Activated gamma-delta T cell treated with Interleukin-2 at 50 U/mL for 16 hours (primary cell): ENCODE results near the gene ASPHD2.
A peak's percentile ranks its signal among the peaks of the same experiment; 100 is the strongest.

ENCODE experiments used
- DNase-seq: peaks from one replicate; pipeline ENCODE4 v3.0.0-alpha.2; 2020

The ASPHD2 gene

GRCh38 chr22:26479043-26479791, 50.2 kb downstream of the ASPHD2 start:
- no peak for DNase-seq

GRCh38 chr22:26479792-26480610, 50.9 kb downstream of the ASPHD2 start:
- no peak for DNase-seq

GRCh38 chr22:26480611-26480932, 51.5 kb downstream of the ASPHD2 start:
- DNase-seq, result no peak

- no peak for DNase-seq
Observed at GRCh38 chr22:26481112-26481693, 52.1 kb downstream of the ASPHD2 start.

GRCh38 chr22:26481694-26482093, 52.6 kb downstream of the ASPHD2 start:
- no peak for DNase-seq

- DNase-seq, result no peak
Observed at GRCh38 chr22:26482161-26482560, 53.1 kb downstream of the ASPHD2 start.

GRCh38 chr22:26483043-26483438, 54.0 kb downstream of the ASPHD2 start:
- DNase-seq, result no peak

- peak; percentile 88 for DNase-seq
Observed at GRCh38 chr22:26483439-26484359, 54.6 kb downstream of the ASPHD2 start, which contains the start of the genes HPS4 and SRRD. TSS of gene HPS4 (minus strand) at chr22:26483783. CDS start at chr22:26481762, 2,021 bp downstream. TSS of gene SRRD (plus strand) at chr22:26483877. CDS start at chr22:26483891, 14 bp downstream.

GRCh38 chr22:26484360-26484706, 55.3 kb downstream of the ASPHD2 start:
- DNase-seq, result no peak

- DNase-seq, result no peak
Observed at GRCh38 chr22:26485013-26485412, 56.0 kb downstream of the ASPHD2 start.

GRCh38 chr22:26485806-26486390, 56.8 kb downstream of the ASPHD2 start:
- DNase-seq, result no peak

GRCh38 chr22:26486394-26486793, 57.3 kb downstream of the ASPHD2 start:
- no peak for DNase-seq

- DNase-seq, result no peak
Observed at GRCh38 chr22:26487996-26488395, 58.9 kb downstream of the ASPHD2 start.

GRCh38 chr22:26489447-26490036, 60.5 kb downstream of the ASPHD2 start:
- no peak for DNase-seq

- DNase-seq, result no peak
Observed at GRCh38 chr22:26492220-26492619, 63.2 kb downstream of the ASPHD2 start.

- DNase-seq, result no peak
Observed at GRCh38 chr22:26494506-26494905, 65.4 kb downstream of the ASPHD2 start.
